ENCODE measurements around the gene NBAS.
"Not testable (repeated sequence)": the region's sequence is repeated elsewhere in the genome, so short reads cannot be mapped to it uniquely, and the experiment has no call there.

Gene NBAS

GRCh38 chr2:15527074-15527739 lies 33.9 kb downstream of the NBAS start:
- DNase-seq (ENCODE audit: low read depth): no peak

DNA sequence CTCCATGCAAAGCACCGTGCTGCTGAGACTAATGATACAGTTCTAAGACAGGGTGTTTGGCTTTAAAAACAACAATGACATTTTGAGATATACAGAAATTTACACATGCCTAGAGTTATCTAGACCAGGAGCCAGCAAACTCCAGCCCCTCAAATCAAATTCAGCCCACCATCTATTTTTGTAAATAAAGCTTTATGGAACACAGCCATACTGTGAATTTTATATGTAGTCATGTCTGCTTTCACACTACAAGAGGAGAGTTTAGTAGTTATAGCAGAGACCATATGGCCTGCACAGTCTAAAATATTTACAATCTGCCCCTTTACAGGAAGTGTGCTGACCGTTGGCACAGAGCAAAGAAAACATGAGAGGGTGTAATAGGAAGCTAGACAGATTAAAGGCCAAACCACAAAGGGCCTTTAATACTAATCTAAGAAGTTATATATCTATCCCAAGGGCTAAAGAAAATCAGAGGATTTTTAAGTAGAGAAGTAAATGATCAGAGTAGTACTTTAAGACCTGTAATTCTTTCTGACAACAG lies 39.4 kb downstream of the NBAS start:
- DNase-seq (ENCODE audit: low read depth): peak; percentile 7

- no peak for DNase-seq (ENCODE audit: low read depth)
Observed at GRCh38 chr2:15520346-15520745, 40.8 kb downstream of the NBAS start.

GRCh38 chr2:15518759-15519158 lies 42.4 kb downstream of the NBAS start:
- not testable (repeated sequence) for DNase-seq (ENCODE audit: low read depth)

DNA sequence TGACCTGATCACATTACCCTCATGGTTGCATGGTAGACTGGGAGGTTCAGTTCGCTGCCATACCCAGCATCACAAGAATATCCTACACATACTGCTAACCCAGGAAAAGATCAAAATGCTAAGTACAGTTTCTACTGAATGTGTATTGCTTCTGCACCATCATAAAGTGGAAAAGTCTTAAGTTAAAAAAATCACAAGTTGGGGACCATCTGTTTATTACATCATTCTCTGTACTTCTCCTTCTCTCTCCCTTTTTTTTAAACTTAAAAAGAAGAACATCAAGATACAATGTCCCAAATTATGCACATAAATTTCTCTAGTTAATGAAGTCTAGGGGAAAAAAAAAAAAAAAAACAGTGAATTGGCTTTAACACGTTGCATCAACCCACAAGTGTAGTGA lies 43.3 kb downstream of the NBAS start:
- no peak for DNase-seq (ENCODE audit: low read depth)

DNA sequence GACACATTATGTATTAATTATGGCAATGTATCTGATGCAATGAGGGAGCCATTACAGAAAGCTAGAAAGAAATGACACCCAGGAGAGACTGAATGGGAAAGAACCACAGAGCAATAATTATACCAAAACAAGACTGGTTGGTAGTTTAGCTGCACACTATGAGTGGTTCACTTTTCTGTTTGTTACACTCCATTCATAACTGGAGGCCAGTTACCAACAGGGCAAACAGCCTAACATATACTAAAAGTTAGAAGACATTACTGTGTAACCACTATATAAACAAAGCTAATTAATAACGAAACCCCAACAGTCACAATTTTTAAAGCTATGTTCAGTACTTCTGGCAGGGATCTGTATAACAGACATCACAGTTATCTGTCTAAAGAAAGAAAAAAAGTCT lies 49.4 kb downstream of the NBAS start:
- no peak for DNase-seq (ENCODE audit: low read depth)

- DNase-seq (ENCODE audit: low read depth): no peak
Observed at GRCh38 chr2:15510552-15510951, 50.6 kb downstream of the NBAS start.

- no peak for DNase-seq (ENCODE audit: low read depth)
Observed at GRCh38 chr2:15510131-15510530, 51.0 kb downstream of the NBAS start.

GRCh38 chr2:15507697-15508096 lies 53.4 kb downstream of the NBAS start:
- no peak for DNase-seq (ENCODE audit: low read depth)

GRCh38 chr2:15507061-15507460 lies 54.1 kb downstream of the NBAS start:
- no peak for DNase-seq (ENCODE audit: low read depth)

- DNase-seq (ENCODE audit: low read depth): no peak
Observed at GRCh38 chr2:15506229-15506819, 54.8 kb downstream of the NBAS start.

GRCh38 chr2:15504882-15505663 lies 56.1 kb downstream of the NBAS start:
- no peak for DNase-seq (ENCODE audit: low read depth)

GRCh38 chr2:15499251-15499650 lies 61.9 kb downstream of the NBAS start:
- DNase-seq (ENCODE audit: low read depth): not testable (repeated sequence)

DNA sequence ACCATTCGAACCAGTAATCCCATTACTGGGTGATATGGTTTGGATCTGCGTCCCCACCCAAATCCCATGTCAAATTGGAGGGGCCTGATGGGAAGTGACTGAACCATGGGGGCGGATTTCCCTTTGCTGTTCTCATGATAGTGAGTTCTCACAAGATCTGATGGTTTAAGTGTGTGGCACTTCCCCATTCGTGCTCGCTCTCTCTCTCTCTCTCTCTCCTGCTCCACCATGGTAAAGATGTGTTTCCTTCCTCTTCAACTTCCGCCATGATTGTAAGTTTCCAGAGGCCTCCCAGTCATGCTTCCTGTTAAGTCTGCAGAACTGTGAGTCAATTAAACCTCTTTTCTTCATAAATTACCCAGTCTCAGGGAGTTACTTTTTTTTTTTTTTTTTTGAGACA lies 62.6 kb downstream of the NBAS start:
- peak; percentile 33 for DNase-seq (ENCODE audit: low read depth)

GRCh38 chr2:15494877-15495276 lies 66.3 kb downstream of the NBAS start:
- no peak for DNase-seq (ENCODE audit: low read depth)

DNA sequence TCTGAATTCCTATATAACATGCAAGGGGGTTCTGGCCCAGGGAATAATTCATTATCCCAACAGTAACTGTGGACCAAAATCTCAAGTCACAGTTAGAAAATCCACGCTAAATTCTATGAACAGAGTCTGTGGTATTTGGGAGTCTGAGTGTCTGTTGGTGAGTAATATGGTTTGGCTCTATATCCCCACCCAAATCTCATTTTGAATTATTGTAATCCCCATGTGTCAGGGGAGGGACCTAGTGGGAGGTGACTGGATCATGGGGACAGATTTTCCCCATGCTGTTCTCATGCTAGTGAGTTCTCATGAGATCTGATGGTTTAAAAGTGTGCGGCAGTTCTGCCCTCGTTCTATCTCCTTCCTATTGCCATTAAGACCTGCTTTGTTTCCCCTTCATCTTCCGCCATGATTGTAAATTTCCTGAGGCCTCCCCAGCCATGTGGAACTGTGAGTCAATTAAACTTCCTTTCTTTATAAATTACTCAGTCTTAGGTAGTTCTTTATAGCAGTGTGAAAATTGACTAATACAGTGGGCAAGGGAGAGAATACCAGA lies 68.3 kb downstream of the NBAS start:
- DNase-seq (ENCODE audit: low read depth): no peak

- no peak for DNase-seq (ENCODE audit: low read depth)
Observed at GRCh38 chr2:15486770-15487169, 74.4 kb downstream of the NBAS start.

GRCh38 chr2:15485949-15486348 lies 75.2 kb downstream of the NBAS start:
- DNase-seq (ENCODE audit: low read depth): no peak

DNA sequence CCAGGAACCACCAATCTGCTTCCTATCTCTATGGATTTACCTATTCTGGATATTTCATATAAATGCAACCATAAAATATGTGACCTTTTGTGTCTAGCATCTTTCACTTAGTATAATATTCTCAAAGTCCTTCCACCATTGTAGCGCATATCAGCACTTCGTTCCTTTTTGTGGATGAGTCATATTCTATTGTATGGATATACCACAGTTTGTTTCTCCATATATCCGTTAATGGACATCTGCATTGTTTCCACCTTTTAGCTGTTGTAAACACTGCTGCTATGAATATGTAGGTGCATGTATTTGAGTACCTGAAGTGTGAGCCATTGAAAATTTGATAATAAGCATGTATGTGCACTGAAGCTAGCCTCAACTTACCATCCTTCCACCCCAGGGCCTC lies 80.1 kb downstream of the NBAS start:
- no peak for DNase-seq (ENCODE audit: low read depth)

GRCh38 chr2:15480552-15480951 lies 80.6 kb downstream of the NBAS start:
- no peak for DNase-seq (ENCODE audit: low read depth)

DNA sequence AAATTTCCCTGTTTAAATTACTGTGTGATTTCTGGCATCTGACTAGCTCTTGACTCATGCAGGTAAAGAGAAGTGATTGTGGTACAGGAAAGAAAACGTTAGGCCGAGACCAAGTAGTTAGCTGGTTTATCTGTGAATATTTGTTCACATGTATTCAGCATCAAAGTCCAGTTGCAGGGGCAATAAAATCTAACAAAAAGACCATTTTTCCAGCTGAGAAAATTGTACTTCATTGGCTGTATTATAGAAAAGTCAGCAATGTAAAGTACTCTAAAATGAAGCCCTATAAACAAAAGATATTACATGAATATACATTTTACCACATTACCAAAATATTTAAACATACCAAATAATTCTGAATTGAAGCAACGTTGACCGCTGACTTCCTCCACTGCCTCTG lies 88.3 kb downstream of the NBAS start:
- DNase-seq (ENCODE audit: low read depth): no peak

GRCh38 chr2:15472133-15472532 lies 89.0 kb downstream of the NBAS start:
- no peak for DNase-seq (ENCODE audit: low read depth)

- DNase-seq (ENCODE audit: low read depth): no peak
Observed at GRCh38 chr2:15471606-15472005, 89.5 kb downstream of the NBAS start.
